ENCODE measurements around the gene STK39.

DNA sequence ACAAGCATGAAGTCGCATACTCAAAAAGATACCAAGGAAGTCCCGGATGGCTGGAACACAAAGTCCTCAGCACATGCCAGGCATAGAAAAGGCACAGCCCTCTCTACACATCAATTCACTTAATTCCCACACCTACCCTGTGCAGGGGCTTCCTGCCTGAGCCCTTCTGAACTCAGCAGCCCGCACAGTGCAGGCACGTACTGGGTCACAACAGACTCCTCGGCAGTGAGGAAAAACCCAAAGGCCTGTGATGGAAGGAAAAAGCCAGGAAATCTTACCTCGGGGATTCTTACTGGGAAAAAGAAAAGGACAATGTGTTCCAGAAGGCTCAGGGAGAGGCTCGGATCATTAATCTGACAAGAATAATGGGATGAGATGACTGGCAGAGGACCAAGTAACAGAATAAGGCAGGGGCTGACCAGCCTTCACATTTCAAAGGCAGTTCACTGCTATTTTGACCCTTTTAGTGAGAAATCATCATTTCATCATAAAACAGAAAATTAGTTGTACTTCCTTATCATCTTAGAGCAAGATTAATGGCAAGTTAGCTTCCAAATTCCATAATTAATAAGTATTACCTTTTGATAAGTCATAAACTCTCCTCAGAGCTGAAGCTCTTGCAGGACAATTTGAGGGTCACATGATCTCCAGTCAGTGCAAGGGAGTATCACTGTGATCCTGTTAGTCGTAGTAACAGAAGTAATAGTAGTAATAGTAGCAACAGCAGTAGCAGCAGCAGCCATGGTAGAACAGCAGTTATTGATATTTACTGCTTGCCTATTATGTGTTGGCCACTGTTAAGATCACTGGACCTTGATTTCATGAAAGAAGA, 87.4 kb downstream of the STK39 start:
- TF ChIP-seq EZH2phosphoT487 (IDR thresholded peaks at IDR 0.05; ENCODE audit: insufficient read depth, low read depth): no peak
- TF ChIP-seq EZH2 (IDR thresholded peaks at IDR 0.05; ENCODE audit: insufficient read depth, poor library complexity, severe bottlenecking): no peak

All from GM23248 (cell line).